Thyroid gland (tissue), 4 donors: ENCODE data around the gene MAP3K12.

ENCODE experiments used
- CTCF ChIP-seq, 6 experiments: fragments of 200-600 bp in 3 of 6; fragments of 450-650 bp in 3 of 6; sonication (generic) in 3 of 6; IDR thresholded peaks; one replicate each; pipeline ENCODE4 v1.5.1; 2016 to 2019; ENCODE audit warnings: antibody characterized with exemption in 6 of 6, mild to moderate bottlenecking in 2 of 6, inconsistent platforms in 1 of 6, moderate library complexity in 1 of 6
- POLR2A ChIP-seq, 2 donors: fragments of 450-650 bp; IDR thresholded peaks; one replicate each; pipeline ENCODE4 v1.6.1; 2017; ENCODE audit warnings: antibody characterized with exemption in 2 of 2, mild to moderate bottlenecking in 2 of 2, moderate library complexity in 1 of 2

DNA sequence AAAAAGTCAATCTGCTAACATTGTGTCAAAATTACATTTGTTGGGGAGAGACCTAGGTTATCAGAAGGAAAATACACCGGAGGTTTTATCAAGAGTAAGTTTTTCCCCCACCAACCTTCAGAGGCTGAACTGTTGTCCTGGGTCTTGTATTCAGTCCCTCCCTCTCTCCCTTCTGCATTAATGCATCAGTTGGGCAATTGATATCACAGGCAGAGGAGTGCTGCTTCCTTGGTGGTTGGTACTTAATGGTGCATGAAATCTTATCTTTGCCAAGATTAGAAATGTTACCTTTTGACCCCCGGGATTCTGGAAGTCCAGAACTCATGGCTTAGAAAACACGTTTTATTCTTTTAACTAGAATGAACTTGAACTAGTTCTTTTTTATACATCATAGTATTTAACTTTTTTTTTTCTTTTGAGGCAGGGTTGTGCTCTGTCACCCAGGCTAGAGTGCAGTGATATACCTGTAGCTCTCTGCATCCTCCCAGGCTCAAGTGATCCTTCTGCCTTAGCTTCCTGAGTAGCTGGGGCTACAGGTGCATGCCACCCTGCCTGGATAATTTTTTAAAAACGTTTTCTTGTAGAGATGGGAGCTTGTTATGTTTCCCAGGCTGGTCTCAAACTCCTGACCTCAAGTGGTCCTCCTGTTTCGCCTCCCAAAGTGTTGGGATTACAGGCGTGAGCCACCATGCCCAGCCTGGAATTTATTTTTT is 42.4 kb downstream of the MAP3K12 start:
- no peak for TF ChIP-seq CTCF (IDR thresholded peaks at IDR 0.05)
- TF ChIP-seq POLR2A (IDR thresholded peaks at IDR 0.05): no peak
